SW 1271 (cell line): ENCODE data around the gene SPAG5.

ENCODE experiments used
- DNase-seq, 2 experiments: peaks; one replicate each; lab custom pipeline; 2025; lab: John Stamatoyannopoulos, UW

SPAG5 gene

GRCh38 chr17:28598799-28599310, at the start of gene SPAG5:
Gene SPAG5, minus strand, starts transcription at chr17:28599025. Its CDS starts 79 bp downstream, at chr17:28598946.
- peak; percentile 70 to 94 for DNase-seq

- DNase-seq: no peak
These were observed 47.4 kb upstream of the SPAG5 start for GRCh38 chr17:28646039-28646754.

GRCh38 chr17:28645576-28645939, 46.7 kb upstream of the SPAG5 start:
- no peak for DNase-seq

- DNase-seq: peak; percentile 79 to 89
These were observed 46.2 kb upstream of the SPAG5 start, which contains the start of gene BLTP2 for GRCh38 chr17:28644787-28645575. Gene BLTP2, minus strand, starts transcription at chr17:28645158. Its CDS starts 102 bp downstream, at chr17:28645056.

GRCh38 chr17:28643983-28644786, 45.4 kb upstream of the SPAG5 start:
- DNase-seq: peak; percentile 9 to 75

GRCh38 chr17:28641579-28641978, 42.8 kb upstream of the SPAG5 start:
- DNase-seq: no peak

GRCh38 chr17:28635506-28635905, 36.7 kb upstream of the SPAG5 start:
- DNase-seq: no peak

- DNase-seq: no peak
These were observed 35.5 kb upstream of the SPAG5 start for GRCh38 chr17:28634206-28634865.

- no peak for DNase-seq
These were observed 28.0 kb upstream of the SPAG5 start for GRCh38 chr17:28626818-28627217.

GRCh38 chr17:28624148-28624547, 25.3 kb upstream of the SPAG5 start:
- no peak for DNase-seq

- DNase-seq: no peak
These were observed 24.9 kb upstream of the SPAG5 start for GRCh38 chr17:28623696-28624095.

GRCh38 chr17:28622186-28622585, 23.4 kb upstream of the SPAG5 start:
- no peak for DNase-seq

GRCh38 chr17:28620010-28620409, 21.2 kb upstream of the SPAG5 start:
- no peak for DNase-seq

GRCh38 chr17:28618464-28618863, 19.6 kb upstream of the SPAG5 start:
- DNase-seq: no peak

- no peak for DNase-seq
These were observed 17.5 kb upstream of the SPAG5 start for GRCh38 chr17:28616281-28616680.

GRCh38 chr17:28615260-28615940, 16.6 kb upstream of the SPAG5 start:
- no peak for DNase-seq

- no peak for DNase-seq
These were observed 15.1 kb upstream of the SPAG5 start, which contains the start of gene RSKR for GRCh38 chr17:28613931-28614381. Gene RSKR, minus strand, starts transcription at chr17:28614185. Its CDS starts 24 bp downstream, at chr17:28614161.

GRCh38 chr17:28612936-28613872, 14.4 kb upstream of the SPAG5 start:
- peak in 1 of 2 experiments; percentile 14 for DNase-seq

- no peak for DNase-seq
These were observed 13.7 kb upstream of the SPAG5 start for GRCh38 chr17:28612531-28612930.

GRCh38 chr17:28610376-28610775, 11.6 kb upstream of the SPAG5 start:
- no peak for DNase-seq
